HepG2 (cell line): ENCODE data around the gene HDAC10. TPM values are rescaled to one million over a fixed set of nuclear protein-coding genes. Genes with fewer than 3 reads are reported as not detected.

Experiments used
- ASH2L ChIP-seq: fragments of 300-600, 200-600 bp; sonication (generic); IDR thresholded peaks from 2 replicates; pipeline ENCODE4 v1.7.0; 2017; ENCODE audit warnings: low read depth, mild to moderate bottlenecking, moderate library complexity, mixed read lengths, low read length; ENCODE audit not compliant: insufficient read length
- KDM1A ChIP-seq: IDR thresholded peaks from 2 replicates; pipeline ENCODE4 v1.6.1; 2016; ENCODE audit warnings: missing compliant biosample characterization
- KDM5A ChIP-seq: fragments of 200-600 bp; sonication (generic); IDR thresholded peaks from 2 replicates; pipeline ENCODE4 v1.7.0; 2018; ENCODE audit warnings: antibody characterized with exemption, mild to moderate bottlenecking, low read length, borderline replicate concordance
- RBAK ChIP-seq: sonication (generic); formaldehyde crosslinking; IDR thresholded peaks from 2 replicates; pipeline ENCODE4 v1.5.1; 2020; ENCODE audit warnings: mild to moderate bottlenecking, missing genetic modification reagents
- RBM39 ChIP-seq: fragments of 200-400 bp; formaldehyde crosslinking; IDR thresholded peaks from one replicate; pipeline ENCODE4 v1.6.1; 2018; ENCODE audit warnings: antibody characterized with exemption, mild to moderate bottlenecking, low read depth, low read length; ENCODE audit not compliant: poor library complexity, severe bottlenecking
- SOX13 ChIP-seq, 3 experiments: fragments of 450-650 bp in 1 of 3; sonication (generic) in 1 of 3; formaldehyde crosslinking in 1 of 3; IDR thresholded peaks in 2 of 3; conservative IDR thresholded peaks in 1 of 3; 2 replicates each; pipeline versions ENCODE4 v1.5.0 to v1.6.1; 2016 to 2020; ENCODE audit warnings: antibody characterized with exemption in 1 of 3, mild to moderate bottlenecking in 1 of 3, missing compliant biosample characterization in 1 of 3, missing genetic modification reagents in 1 of 3, moderate library complexity in 1 of 3
- TP53 ChIP-seq: sonication (generic); formaldehyde crosslinking; conservative IDR thresholded peaks from 2 replicates; pipeline ENCODE4 v1.4.0; 2020; ENCODE audit warnings: missing genetic modification reagents
- ZFAT ChIP-seq: sonication (generic); formaldehyde crosslinking; conservative IDR thresholded peaks from 2 replicates; pipeline ENCODE4 v1.8.1; 2023; ENCODE audit warnings: missing genetic modification reagents, inconsistent platforms
- ZFX ChIP-seq: sonication (generic); formaldehyde crosslinking; IDR thresholded peaks from 2 replicates; pipeline ENCODE4 v1.4.0; 2020; ENCODE audit warnings: mild to moderate bottlenecking, low read depth, missing genetic modification reagents, moderate library complexity
- polyA plus RNA-seq, 8 experiments: library from polyadenylated mRNA; depleted of rRNA in 3 of 8; stranded (reverse) in 7 of 8; unstranded in 1 of 8; fragments of >200 nt; fragmentation: Illumina TruSeq in 4 of 8; extraction: Trizol in 4 of 8; gene quantifications; 2 replicates each; pipeline versions ENCODE4 v1.2.1 to v1.2.3, GENCODE V29; 2011 to 2016; ENCODE audit warnings: low read depth in 4 of 8, missing spikeins in 1 of 8, mixed read lengths in 1 of 8; ENCODE audit not compliant: insufficient read depth in 1 of 8
- total RNA-seq, 5 experiments: library from RNA; depleted of rRNA; stranded (reverse); fragments of >200 nt; fragmentation: Illumina TruSeq; extraction: Trizol; gene quantifications; 2 replicates each; pipeline ENCODE4 v1.2.3, GENCODE V29; 2016; ENCODE audit warnings: low read depth in 1 of 5
- TF ChIP-seq, protein P1 (sequence below): sonication (generic); formaldehyde crosslinking; IDR thresholded peaks from 2 replicates; pipeline ENCODE4 v1.8.1; 2022; ENCODE audit warnings: low read depth, mild to moderate bottlenecking, missing genetic modification reagents
- TF ChIP-seq, protein P2 (sequence below): sonication (generic); formaldehyde crosslinking; IDR thresholded peaks from 2 replicates; pipeline ENCODE4 v1.9.0; 2021; ENCODE audit warnings: missing genetic modification reagents, borderline replicate concordance
- TF ChIP-seq, protein P3 (sequence below): sonication (generic); formaldehyde crosslinking; IDR thresholded peaks from 2 replicates; pipeline ENCODE4 v1.4.0; 2020; ENCODE audit warnings: mild to moderate bottlenecking, missing genetic modification reagents

The HDAC10 gene
- total and polyA plus RNA-seq, 2 of the 13 experiments (the other 11 are each of a cell fraction or from before 2014, with no cell fraction given), result 13.9 to 14.9 TPM

DNA sequence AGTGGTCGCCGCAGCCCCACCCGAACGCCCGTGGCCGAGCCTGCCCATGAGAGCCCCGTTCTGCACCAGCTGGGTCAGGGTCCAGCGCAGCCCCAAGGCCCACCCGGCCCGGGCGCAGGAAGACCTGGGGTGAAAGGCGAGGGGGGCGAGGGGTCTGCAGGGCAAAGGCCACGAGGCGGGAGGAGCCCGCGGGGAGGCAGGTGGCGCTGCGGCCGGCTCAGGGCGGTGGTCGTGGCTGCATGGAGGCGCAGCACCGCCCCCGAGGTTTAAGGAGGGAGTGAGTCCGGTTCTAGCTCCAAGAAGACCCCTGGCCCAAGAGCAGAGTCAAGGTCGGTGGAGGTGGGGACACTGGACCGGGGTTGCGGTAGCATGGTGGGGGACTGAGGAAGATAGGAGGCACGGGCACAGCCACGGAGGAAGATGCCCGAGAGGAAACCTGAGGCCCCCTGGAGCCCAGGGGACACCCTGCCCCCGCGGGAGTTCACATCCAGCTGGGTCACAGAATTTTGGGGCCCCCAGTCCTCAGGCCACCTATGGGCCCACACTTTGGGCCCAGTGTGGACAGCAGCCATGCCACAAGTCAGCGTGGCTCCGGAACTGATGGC, 514 bp upstream of the HDAC10 start (continued):
- TF ChIP-seq RBAK (CRISPR knock-in tag), result no peak
- TF ChIP-seq, protein P1, sequence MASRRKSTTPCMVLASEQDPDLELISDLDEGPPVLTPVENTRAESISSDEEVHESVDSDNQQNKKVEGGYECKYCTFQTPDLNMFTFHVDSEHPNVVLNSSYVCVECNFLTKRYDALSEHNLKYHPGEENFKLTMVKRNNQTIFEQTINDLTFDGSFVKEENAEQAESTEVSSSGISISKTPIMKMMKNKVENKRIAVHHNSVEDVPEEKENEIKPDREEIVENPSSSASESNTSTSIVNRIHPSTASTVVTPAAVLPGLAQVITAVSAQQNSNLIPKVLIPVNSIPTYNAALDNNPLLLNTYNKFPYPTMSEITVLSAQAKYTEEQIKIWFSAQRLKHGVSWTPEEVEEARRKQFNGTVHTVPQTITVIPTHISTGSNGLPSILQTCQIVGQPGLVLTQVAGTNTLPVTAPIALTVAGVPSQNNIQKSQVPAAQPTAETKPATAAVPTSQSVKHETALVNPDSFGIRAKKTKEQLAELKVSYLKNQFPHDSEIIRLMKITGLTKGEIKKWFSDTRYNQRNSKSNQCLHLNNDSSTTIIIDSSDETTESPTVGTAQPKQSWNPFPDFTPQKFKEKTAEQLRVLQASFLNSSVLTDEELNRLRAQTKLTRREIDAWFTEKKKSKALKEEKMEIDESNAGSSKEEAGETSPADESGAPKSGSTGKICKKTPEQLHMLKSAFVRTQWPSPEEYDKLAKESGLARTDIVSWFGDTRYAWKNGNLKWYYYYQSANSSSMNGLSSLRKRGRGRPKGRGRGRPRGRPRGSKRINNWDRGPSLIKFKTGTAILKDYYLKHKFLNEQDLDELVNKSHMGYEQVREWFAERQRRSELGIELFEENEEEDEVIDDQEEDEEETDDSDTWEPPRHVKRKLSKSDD, result peak; percentile 75; the same call in 1 of the 2 replicates
- TF ChIP-seq RBM39, result peak; percentile 34
- TF ChIP-seq KDM1A, result no peak
- TF ChIP-seq, protein P2, sequence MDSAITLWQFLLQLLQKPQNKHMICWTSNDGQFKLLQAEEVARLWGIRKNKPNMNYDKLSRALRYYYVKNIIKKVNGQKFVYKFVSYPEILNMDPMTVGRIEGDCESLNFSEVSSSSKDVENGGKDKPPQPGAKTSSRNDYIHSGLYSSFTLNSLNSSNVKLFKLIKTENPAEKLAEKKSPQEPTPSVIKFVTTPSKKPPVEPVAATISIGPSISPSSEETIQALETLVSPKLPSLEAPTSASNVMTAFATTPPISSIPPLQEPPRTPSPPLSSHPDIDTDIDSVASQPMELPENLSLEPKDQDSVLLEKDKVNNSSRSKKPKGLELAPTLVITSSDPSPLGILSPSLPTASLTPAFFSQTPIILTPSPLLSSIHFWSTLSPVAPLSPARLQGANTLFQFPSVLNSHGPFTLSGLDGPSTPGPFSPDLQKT, result no peak
- TF ChIP-seq KDM5A, result no peak
- TF ChIP-seq ZFAT, result no peak
- TF ChIP-seq SOX13 (IDR thresholded peaks at IDR 0.05), result no peak
- 0 out of 4 replicates have a peak, but pooled peaks of 1 of the 2 experiments have one; percentile 3 for TF ChIP-seq SOX13 (CRISPR knock-in tag; conservative IDR thresholded peaks at IDR 0.05 in 1 of 2, IDR thresholded peaks at IDR 0.05 in 1 of 2)
- peak; percentile 8 for TF ChIP-seq ASH2L
- TF ChIP-seq TP53, result no peak
- TF ChIP-seq, protein P3, sequence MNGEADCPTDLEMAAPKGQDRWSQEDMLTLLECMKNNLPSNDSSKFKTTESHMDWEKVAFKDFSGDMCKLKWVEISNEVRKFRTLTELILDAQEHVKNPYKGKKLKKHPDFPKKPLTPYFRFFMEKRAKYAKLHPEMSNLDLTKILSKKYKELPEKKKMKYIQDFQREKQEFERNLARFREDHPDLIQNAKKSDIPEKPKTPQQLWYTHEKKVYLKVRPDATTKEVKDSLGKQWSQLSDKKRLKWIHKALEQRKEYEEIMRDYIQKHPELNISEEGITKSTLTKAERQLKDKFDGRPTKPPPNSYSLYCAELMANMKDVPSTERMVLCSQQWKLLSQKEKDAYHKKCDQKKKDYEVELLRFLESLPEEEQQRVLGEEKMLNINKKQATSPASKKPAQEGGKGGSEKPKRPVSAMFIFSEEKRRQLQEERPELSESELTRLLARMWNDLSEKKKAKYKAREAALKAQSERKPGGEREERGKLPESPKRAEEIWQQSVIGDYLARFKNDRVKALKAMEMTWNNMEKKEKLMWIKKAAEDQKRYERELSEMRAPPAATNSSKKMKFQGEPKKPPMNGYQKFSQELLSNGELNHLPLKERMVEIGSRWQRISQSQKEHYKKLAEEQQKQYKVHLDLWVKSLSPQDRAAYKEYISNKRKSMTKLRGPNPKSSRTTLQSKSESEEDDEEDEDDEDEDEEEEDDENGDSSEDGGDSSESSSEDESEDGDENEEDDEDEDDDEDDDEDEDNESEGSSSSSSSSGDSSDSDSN (CRISPR knock-in tag), result peak; percentile 26; the same call in 1 of the 2 replicates
- TF ChIP-seq ZFX, result no peak; the same call in 1 of the 2 replicates
